CD4-positive, alpha-beta T cell treated with Interferon alpha-2 for 1 hour (primary cell): ENCODE measurements around the gene TCEA2.

Experiments used
- DNase-seq, 2 donors: peaks; one replicate each; pipeline ENCODE4 v3.0.0-alpha.2; 2020 to 2022

Gene TCEA2

DNA sequence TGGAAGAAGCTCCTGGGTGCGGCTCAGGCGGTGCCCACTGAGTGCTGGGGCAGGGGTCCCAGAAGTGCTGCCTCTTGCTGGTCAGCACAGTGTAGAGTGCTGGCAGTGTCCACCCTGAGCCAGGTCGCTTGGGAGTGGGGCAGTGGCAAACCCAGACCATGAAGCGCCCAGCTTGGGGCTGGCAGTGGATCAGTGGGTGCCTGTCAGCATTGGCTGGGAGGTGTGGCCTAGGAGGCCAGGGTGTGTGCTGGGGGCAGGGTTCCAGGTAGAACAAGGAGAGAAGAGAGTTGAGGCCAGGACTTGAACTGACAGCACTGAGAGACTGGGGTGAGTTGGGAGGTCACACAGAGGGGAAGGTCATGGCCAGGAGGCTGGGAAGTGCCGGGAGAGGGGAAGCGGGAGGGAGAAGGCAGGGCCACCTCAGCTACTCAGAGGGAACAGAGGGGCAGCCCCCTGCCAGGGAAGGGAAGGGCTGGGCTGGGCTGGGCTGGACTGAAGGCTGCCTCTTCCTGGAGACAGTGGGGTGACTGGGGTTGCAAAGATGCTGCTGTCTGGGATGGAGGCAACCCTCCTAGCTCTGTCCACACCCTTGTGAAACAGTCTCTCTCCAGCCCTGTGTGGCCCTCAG, 4.1 kb downstream of the TCEA2 start:
- no peak for DNase-seq

DNA sequence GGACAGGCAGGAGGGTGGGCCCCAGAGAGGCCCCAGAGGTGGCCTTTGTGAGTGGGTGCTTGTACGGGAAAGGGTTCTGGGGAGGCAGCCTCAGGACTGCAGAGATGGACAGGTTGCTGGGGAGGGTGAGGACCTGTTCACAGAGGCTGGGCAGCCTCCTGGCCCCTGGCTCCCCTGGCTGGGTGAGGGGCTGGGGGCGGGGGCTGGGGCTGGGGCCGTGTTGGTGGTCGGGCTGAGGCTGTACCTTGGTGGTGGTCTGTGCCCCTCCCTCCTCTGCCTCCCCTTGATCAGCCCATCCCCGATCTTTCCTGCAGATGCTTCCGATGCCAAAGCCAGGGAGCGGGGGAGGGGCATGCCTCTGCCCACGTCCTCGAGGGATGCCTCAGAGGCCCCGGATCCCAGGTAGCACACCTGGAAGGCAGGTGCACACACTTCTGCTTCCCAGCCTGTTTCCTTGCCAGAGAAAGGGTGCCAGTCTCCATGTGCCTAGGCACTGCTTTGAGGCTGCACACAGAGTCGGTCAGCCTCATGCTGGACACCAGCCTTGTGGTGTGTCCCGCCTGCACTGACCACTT, 4.8 kb downstream of the TCEA2 start:
- no peak for DNase-seq

DNA sequence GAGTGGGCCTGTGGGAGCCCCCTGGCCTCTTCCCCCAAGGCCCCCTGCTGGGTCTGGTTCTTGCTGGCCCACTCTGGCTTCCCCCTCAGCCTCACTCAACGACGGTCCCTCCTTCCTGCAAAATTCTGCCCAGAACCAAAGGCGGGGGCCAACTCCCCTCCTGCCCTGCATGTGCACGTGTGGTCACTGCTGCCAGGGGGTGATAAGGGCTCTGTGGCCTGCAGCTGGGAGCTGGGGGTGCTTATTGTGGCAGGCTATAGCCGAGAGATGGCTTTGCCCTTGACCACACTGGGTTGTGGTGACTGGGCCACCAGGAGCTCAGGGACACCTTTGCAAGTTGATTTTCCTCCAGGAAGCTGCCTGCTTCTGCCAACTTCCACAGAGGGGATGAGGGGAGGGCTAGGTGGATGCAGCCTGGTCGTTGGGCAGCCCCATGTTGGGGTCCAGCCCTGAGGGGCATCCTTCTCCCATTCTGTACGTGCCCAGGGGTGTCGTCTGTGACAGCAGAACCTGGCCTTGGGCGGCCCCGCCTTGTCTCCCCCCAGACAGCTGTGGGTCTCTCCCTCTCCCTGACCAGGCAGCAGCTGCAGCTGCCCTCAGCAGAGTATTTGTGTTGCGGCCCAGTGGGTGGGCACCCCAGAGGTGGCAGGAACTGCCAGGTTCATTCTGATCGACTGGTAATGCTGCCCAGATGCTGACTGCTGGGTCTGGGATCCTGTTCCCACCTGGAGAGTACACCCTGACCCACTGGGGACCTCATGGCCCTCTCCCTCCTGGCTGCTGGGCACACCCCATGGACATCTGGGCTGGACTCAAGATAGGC, 5.6 kb downstream of the TCEA2 start:
- no peak for DNase-seq

DNA sequence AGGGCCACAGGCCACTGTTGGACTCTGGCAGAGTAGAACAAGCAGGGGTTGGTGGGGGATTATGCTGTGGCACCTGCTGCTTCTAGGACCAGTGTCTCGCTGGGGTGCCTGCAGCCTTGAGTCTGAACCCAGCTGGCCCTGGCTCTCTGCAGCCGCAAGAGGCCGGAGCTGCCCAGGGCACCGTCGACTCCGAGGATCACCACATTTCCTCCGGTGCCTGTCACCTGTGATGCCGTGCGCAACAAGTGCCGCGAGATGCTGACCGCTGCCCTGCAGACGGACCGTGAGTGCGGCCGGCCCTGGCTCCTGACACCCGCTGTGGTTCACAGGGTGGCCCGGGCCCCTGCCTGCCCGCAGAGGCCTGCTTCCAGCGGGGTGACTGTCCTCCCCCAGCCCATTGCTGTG, 6.2 kb downstream of the TCEA2 start:
- DNase-seq, result no peak

DNA sequence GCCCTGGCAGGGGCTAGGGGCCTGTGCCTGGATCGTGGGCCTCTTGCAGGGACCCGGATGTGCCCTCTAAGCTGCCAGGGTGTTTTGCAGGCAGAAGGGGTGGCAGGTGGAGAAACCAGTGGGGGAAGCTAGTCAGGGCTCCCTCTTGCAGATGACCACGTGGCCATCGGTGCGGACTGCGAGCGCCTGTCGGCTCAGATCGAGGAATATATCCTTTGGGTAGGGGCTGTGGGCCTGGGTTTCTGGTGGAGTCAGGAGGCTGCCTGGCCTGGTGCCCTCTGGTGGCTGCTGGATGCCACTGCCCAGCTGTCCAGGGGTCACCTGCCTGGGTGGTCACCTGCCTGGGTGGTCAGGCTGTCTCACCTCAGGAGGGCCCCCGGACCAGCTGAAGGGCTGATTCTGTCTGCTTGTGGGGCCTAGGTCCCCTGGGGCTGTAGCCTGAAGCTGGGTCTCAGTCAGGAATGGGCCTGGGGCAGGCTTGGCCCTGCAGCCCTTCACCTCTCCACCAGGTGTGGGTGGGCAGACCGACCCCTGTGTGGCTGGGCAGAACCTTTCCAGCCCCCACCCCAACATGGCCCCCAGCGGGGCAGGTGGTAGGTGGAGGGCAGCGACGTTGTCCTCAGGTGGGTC, 6.7 kb downstream of the TCEA2 start:
- DNase-seq, result no peak

DNA sequence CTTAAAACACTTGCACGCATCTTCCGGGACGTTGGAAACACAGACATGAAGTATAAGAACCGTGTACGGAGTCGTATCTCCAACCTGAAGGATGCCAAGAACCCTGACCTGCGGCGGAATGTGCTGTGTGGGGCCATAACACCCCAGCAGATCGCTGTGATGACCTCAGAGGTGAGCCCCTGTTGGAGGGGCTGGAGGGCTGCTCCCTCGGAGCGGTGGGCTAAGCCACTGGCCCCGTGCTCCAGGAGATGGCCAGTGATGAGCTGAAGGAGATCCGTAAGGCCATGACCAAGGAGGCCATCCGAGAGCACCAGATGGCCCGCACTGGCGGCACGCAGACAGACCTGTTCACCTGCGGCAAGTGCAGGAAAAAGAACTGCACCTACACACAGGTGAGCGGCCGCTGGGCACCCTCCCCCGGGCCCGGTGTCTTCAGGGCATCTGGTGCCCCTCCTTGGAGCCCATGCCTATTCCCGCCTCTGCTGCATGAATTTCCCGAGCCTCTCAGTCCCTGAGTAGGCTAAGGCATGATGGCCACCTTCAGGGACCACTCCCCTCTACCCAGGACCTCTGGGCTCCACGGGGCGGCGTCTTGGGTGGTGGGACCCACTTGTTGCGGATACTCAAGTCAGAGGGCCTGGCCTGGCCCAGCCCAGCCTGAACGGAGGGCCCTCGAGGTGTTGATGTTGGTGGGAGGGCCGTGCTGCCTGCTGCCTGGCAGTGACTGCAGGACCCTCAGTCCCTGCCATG, 7.4 kb downstream of the TCEA2 start:
- no peak for DNase-seq

DNA sequence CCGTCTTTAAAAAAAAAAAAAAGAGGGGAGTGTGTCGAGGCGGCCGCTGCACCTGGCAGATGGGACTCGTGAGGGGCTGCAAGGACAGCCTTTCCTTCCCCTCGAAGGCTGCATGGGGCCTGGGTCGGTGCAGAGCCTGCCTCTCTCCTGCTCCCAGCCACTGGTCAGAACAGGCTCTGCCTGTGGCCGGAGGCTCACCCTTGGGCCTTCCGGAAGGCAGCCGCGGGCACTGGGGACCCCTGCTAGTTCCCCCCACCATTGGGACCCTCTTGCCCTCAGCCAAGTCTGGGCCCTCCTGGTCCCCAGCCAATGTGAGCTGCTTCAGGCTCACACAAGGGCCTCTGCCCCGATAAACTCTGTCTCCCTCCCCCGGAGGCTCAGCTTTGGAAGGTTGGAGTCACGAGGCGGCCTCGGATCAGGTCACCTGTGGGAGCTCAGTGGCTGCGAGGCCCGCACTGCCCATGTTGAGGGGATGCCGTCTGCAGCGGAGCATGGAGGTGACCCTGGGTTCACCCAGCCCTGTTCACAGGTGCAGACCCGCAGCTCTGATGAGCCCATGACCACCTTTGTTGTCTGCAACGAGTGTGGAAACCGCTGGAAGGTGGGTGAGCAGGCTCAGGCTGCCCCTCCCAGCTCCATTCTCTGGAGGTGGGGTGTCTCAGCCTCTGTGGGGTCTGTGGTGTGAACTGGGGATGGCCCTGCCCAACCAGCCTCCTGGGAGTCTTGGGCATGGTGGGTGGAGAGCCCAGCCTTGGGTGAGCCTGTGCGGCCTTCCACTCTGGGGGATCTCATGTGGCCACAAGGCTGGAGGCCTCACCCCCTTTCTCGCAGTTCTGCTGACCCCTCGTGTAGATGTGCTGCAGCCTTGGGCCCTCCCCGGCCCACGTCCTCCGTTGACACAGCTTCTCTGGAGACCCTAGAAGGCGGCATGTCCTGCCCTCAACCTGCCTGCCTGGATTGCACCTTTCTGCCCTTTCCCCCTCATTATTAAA, 8.6 kb downstream of the TCEA2 start:
- DNase-seq, result no peak

DNA sequence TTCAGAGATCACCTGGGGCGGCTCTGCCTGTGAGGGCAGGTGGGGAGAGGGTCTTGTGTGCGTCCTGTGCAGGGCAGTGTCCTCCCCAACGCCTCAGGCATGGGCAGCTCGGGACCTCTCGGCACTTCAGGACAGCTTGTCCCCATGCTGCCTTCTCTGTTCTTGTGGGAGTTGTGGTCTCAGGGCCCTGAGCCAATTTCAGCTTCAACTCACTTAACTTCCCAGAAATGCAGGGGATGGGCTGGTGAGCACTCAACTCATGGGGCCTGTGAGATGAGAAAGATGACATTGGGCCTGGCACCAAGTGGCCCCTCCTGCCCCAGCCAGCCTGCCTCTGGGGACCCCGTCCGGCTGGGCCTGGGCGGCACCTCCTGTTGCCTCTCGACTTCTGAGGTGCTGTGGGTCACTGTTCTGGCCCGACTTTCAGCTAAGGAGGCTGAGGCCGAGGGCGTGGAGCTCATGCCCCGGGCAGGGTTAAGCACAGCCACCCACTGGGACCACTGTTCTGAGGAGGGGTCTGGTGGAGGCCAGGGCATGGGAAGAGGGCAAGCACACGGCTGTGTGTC, 9.6 kb downstream of the TCEA2 start:
- DNase-seq, result no peak

DNA sequence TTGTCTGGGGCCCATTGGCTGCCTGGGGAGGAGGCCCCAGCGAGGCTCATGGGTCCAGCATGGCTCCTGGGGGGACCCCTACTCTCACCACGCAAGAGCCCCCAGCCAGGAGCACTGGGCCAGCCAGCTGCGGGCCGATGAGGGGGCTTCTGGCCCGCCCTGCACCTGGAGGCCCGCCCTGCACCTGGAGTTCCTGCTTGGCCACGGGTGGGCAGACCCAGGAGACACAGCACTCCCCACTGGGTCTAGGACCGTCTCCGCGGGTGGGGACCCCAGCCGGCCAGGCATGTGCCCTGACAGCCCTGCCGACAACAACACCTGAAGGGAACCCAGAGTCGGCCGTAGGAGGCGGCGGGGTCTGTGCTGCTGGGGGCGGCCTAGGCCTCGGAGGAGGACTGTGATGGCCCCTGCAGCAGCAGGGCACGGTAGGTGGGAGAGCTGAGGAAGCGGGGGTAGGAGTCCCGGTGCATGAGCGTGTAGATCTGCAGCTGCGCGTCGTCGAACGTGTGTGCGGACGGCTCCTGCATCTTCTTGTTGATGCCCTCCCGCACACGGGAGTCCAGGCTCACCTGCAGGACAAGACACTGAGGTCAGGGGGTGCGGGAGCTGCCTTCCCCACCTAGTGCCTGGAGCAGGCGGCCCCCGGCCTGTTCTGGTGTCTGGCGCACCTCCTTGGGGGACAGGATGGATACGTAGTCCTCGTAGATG, 10.6 kb downstream of the TCEA2 start:
- no peak for DNase-seq

DNA sequence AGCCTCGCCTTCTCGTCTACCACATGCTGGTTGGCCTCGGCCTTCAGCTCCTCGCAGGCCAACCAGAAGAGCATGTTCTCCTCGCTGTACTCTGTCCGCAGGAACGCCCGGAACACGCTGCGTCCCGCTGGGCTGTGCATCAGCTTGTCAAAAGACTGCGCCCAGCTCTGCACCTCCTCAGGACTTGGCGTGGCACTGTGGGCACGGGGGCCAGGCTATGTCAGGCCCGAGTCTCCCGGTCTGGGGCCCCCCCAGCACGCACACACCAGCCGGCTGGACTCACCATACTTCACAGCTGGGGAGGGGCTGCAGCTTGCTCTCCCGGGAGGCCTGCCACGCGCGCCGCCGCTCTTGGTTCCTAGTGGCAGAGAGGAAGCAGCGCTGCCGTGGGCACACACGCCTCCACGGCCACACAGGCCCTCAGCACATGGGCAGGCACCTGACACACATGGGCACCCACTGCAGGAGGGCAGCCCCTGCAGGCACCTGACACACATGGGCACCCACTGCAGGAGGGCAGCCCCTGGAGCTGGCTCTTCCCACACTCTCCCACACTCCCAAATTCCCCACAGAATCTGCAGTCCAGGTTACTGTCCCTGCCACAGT, 11.3 kb downstream of the TCEA2 start:
- no peak for DNase-seq

DNA sequence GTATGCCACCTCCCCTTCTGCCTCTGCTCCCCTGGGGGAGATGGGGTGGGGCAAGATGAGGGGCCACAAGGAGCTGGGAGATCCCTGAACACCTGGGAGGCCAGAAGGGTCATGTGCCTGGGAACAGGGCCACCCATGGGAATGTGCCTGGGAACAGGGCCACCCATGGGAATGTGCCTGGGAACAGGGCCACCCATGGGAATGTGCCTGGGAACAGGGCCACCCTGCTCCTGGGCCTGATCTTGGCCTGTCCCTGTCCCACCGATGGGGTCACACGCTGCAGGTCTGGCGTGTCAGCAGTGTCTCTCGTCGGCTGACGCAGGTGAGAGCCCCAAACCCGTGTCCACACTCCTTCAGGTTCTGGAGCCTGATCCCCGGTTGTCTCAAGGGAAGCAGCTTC, 12.0 kb downstream of the TCEA2 start:
- no peak for DNase-seq

DNA sequence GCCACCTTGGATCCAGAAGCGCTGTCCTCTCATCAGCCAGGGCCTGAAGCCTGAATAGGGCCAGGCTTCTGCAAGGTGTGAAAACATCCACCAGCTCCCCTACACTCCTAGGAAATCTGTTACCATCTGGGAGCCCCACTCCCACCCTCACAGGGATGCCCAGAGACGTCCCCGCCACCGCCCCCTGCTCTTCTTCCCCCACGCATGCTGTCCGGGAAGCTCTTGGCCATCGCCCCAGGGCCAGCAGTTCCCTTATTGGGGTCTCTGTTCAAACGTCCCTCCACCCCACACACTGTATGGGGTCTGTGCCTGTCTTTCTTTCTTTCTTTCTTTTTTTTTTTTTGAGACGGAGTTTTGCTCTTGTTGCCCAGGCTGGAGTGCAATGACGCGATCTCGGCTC, 12.6 kb downstream of the TCEA2 start:
- no peak for DNase-seq

DNA sequence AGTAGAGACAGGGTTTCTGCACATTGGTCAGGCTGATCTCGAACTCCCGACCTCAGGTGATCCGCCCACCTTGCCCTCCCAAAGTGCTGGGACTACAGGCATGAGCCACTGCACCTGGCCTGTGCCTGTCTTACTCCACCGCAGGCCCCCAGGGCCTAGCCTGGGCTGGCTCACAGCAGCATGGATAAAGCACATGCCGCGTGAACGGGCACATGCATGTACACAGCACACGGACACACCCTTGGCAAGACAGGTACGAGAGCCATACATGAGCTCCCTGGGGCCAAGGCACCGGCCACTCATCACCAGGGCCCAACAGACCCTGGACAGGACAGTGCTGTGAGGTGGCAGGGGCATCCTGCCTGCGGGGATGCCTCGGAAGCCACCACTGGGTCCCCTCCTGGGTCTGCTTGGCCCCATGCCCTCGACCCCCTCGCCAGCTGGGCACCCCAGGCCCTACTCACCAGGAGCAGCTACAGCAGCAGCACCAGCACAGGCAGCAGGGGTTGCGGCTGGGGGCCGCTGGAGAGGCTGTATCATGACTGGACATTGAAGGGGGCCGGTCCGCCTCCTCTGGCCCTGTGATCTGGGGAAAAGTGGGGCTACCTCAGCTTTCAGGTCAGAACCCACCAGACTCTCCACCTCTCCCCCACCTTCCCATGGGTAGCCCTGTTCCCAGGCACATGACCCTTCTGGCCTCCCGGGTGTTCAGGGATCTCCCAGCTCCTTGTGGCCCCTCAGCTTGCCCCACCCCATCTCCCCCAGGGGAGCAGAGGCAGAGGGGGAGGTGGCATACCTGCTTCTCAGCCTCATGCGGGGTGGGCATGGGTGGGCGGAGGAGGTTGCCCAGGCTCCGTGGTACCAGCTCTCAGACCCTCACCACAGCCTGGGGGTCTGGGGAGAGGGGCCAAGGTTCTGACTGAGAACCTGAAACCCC, 13.3 kb downstream of the TCEA2 start:
- DNase-seq, result no peak

DNA sequence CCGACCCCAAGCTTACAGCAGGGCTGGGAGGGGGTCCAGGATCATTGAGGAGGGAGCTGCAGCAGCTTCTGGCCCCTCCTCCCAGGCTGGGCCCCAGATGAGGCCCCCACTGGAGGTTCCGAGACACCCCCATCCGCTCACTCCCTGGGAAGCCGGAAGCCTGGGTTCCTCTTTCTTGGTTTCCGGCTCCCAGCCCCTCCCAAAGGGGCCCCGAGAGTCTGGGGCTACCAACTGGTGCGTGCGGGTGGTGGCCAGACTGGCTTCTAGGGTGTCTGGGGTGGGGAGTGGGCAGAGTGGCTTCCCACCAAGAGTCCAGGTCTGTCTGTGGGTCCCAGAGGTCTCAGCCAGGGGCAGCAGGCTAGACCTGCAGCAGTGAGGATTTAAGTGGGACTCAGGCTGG, 14.1 kb downstream of the TCEA2 start:
- peak; percentile 44 for DNase-seq

DNA sequence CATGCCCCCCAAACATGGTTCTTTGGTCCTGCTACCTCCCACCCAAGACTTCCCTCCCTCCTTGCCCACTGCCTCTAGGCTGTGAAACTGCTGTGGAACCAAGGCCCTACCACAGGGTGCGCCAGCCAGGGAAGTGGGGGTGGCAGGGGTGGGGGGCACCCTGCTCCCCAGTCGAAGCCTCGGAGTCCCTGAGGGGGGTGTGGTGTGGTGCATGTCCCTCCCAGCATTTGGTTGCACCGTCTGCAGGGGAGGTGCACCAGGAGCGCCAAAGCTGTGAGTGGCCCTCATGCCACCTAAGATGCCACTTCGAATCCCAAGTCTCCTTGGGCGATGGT, 14.5 kb downstream of the TCEA2 start:
- DNase-seq, result no peak

DNA sequence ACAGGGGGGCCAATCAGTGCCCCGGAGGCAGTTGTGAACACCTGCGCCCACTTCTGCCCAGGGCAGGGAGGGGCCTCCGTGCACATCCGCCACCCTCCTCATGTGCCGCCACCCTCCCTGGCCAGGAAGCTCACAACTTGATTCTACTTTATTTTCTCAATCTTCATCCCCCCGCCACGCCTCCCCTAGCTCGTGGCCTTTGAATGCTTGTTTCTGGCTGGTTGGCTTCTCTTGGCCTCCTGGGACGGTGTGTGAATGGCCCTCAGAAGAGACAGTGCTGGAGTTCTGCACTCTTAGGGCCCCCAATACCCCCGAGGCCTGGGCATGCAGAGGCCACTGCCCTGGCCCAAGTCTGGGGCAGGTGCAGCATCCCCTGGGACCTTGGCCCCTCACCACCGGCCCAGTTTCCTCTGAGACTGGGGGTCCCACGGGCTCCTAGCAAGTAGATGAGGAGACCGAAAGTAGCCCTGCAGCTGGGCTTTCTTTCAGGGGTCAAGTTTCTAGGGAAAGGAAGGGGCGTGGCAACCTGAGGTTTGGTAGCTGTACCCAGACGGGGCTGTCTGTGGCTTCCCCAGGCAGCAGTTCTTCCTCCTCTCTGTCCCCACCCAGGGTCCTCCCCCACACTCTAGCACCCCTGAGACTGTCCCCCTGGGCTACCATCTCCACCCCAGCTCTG, 15.0 kb downstream of the TCEA2 start:
- peak; percentile 63 to 67 for DNase-seq

DNA sequence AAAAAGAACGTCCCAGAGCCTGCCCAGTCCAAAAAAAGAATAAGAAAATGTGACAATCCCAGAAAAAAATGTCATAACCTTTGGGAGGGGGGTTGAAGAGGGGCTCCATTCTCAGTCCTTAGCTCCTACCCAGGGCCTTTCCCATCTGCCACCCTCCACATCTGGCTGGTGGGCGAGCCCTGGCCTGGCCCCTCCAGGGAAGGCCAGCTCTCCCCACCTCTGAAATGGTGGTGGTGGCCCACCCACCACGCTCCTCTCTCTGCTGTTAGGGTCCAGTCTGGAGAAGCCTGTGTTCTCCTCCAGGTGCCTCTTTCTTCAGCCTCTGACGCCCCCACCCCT, 15.9 kb downstream of the TCEA2 start:
- no peak for DNase-seq

DNA sequence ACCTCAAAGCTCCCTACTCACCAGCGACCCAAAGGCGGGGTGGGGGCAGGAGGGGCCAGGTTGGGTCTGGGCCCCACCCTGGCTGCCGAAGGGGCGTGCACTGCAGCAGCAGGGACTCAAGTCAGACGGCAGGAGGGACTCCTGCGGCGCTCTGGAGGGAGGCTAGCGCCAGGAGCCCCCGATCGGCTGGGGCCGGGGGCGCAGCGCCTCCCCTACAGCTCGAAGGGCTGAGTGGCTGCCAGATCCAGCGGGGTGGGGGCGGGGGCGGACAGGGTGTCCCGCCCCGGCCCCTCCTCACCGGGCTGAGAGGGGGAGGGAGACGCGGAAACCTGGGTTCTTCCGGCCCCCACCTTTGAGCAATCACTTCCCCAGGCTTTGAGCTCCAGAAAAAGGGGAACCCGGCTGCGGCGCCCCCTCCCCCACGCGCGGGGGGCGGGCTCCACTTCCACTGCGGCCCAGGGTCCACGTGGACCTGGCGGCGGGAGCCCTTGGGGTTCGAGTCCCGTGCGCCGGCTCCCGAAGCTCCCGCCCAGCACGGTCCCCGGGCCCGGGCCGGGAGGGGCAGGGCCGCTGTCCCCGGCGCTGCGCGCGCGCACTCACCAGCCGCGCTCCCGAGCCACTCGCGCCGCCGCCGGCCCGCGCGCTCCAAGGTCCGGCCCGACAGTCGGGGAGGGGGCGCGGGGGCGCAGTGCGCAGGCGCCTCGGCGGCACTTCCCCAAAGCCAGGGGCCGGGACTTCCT, 16.4 kb downstream of the TCEA2 start, which contains the start of gene RGS19:
Gene RGS19, minus strand, starts transcription at position 246 of the 740 bp plus-strand sequence. CDS start 2,632 bp downstream, outside the sequence.
- DNase-seq, result peak; percentile 78 to 86
